ENCODE data around the gene PEPD.
"Not testable (repeated sequence)": the region's sequence is repeated elsewhere in the genome, so short reads cannot be mapped to it uniquely, and the experiment has no call there.

The PEPD gene

GRCh38 chr19:33498391-33499000 lies 23.1 kb downstream of the PEPD start:
- DNase-seq (ENCODE audit: low read depth, low spot score) = no peak

- no peak for DNase-seq (ENCODE audit: low read depth, low spot score)
These were observed 23.8 kb downstream of the PEPD start for GRCh38 chr19:33497778-33498175.

- DNase-seq (ENCODE audit: low read depth, low spot score) = no peak
These were observed 24.3 kb downstream of the PEPD start for GRCh38 chr19:33497131-33497777.

GRCh38 chr19:33496038-33496895 lies 25.3 kb downstream of the PEPD start:
- no peak for DNase-seq (ENCODE audit: low read depth, low spot score)

- no peak for DNase-seq (ENCODE audit: low read depth, low spot score)
These were observed 28.0 kb downstream of the PEPD start for GRCh38 chr19:33493401-33494275.

- DNase-seq (ENCODE audit: low read depth, low spot score) = no peak
These were observed 28.6 kb downstream of the PEPD start for GRCh38 chr19:33492951-33493350.

- DNase-seq (ENCODE audit: low read depth, low spot score) = no peak
These were observed 29.5 kb downstream of the PEPD start for GRCh38 chr19:33492090-33492489.

- not testable (repeated sequence) for DNase-seq (ENCODE audit: low read depth, low spot score)
These were observed 31.0 kb downstream of the PEPD start for GRCh38 chr19:33490596-33490995.

GRCh38 chr19:33490041-33490451 lies 31.5 kb downstream of the PEPD start:
- DNase-seq (ENCODE audit: low read depth, low spot score) = no peak

- DNase-seq (ENCODE audit: low read depth, low spot score) = no peak
These were observed 32.8 kb downstream of the PEPD start for GRCh38 chr19:33488826-33489225.

- no peak for DNase-seq (ENCODE audit: low read depth, low spot score)
These were observed 33.4 kb downstream of the PEPD start for GRCh38 chr19:33487901-33488800.

- DNase-seq (ENCODE audit: low read depth, low spot score) = no peak
These were observed 34.4 kb downstream of the PEPD start for GRCh38 chr19:33486936-33487811.

GRCh38 chr19:33486407-33486806 lies 35.2 kb downstream of the PEPD start:
- no peak for DNase-seq (ENCODE audit: low read depth, low spot score)

GRCh38 chr19:33484226-33484774 lies 37.3 kb downstream of the PEPD start:
- no peak for DNase-seq (ENCODE audit: low read depth, low spot score)

GRCh38 chr19:33482476-33482875 lies 39.1 kb downstream of the PEPD start:
- no peak for DNase-seq (ENCODE audit: low read depth, low spot score)

GRCh38 chr19:33481863-33482262 lies 39.7 kb downstream of the PEPD start:
- DNase-seq (ENCODE audit: low read depth, low spot score) = no peak

- DNase-seq (ENCODE audit: low read depth, low spot score) = not testable (repeated sequence)
These were observed 42.0 kb downstream of the PEPD start for GRCh38 chr19:33479570-33479969.

GRCh38 chr19:33477781-33478180 lies 43.8 kb downstream of the PEPD start:
- no peak for DNase-seq (ENCODE audit: low read depth, low spot score)

- no peak for DNase-seq (ENCODE audit: low read depth, low spot score)
These were observed 45.4 kb downstream of the PEPD start for GRCh38 chr19:33476151-33476707.

All from iPS DF 19.7 (cell line).